ENCODE data around the gene STAB1.
"Not testable (repeated sequence)": the region's sequence is repeated elsewhere in the genome, so short reads cannot be mapped to it uniquely, and the experiment has no call there.

STAB1 gene

GRCh38 chr3:52524752-52525679 is 29.9 kb downstream of the STAB1 start:
- no peak for DNase-seq

DNA sequence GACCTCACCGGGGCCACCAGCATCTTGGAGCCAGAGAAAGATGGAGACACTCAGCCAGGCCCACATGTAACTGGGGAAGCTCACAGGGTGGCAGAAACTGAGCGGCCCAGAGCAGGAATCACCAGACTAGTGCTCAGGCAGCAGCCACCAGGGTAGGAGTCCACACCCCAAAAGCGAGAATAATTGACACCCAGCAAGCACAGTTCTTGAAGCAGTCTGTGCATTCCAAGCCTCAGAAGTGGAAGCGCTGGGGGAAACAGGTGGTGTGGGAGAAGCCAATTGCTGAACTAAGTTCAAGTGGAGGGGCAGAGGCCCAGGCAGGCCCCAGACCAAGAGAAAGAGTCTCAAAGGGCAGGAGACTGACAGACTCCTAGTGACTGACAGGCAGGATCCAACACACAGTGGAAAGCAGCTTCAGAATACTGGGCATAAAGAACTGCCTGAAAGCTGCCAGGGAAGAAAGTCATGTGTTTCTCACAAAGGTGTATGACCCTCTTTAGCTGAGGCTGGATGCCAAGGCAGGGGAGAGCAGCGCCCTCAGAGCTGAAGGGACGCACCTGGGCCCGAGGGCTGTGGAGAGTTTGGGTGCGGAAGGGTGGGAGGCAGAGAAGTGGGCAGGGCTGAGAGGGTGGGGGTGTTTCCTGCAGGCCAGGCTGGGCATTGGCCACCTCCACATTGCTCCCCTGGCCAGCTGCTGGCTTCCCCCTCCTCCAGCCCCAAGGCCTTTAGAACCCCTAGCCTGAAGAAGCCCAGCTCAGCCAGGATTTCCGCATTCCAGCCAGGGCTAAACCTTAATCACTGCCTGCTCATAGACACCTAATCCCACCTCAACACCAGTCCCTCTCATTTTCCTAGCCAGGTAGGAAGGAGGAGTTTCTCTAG is 30.8 kb downstream of the STAB1 start:
- no peak for DNase-seq

- DNase-seq: not testable (repeated sequence)
Measured at GRCh38 chr3:52526671-52527038, 31.5 kb downstream of the STAB1 start.

DNA sequence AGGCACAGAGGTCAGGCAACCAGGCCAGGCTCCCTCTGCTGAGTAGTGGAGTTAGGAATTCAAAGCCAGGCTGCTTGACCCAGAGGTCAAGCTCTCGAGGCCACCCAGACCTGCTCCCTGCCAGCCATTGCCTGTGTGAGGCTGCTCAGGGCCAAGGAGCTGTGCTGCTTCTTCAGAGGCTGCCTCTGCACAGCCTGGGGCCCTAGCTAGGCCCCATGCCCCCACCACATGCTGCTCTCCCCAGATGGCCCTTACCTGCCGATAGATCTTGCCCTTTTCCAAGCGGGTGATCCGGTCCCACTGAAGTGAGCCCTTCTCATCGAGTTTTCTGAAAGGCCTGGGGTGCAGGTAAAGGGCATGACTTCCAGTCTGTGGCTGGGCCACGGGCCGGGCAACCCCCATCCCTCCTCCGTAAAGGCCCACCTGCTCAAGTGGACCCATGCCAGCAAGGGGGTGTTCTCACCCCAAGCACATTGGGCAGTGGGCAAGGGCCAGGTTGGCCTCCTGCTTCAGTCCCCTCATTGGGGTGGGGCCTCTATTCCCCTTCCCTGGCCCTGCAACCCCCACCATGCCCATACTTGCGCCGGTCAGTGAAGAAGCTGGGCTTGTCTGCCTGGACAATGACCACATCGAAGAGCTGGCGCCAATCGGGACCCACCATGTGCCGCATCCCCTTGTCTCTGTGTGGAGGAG is 32.0 kb downstream of the STAB1 start:
- peak; percentile 68 for DNase-seq

GRCh38 chr3:52527732-52528585 is 32.8 kb downstream of the STAB1 start:
- DNase-seq: no peak

GRCh38 chr3:52528586-52529375 is 33.6 kb downstream of the STAB1 start:
- DNase-seq: no peak

DNA sequence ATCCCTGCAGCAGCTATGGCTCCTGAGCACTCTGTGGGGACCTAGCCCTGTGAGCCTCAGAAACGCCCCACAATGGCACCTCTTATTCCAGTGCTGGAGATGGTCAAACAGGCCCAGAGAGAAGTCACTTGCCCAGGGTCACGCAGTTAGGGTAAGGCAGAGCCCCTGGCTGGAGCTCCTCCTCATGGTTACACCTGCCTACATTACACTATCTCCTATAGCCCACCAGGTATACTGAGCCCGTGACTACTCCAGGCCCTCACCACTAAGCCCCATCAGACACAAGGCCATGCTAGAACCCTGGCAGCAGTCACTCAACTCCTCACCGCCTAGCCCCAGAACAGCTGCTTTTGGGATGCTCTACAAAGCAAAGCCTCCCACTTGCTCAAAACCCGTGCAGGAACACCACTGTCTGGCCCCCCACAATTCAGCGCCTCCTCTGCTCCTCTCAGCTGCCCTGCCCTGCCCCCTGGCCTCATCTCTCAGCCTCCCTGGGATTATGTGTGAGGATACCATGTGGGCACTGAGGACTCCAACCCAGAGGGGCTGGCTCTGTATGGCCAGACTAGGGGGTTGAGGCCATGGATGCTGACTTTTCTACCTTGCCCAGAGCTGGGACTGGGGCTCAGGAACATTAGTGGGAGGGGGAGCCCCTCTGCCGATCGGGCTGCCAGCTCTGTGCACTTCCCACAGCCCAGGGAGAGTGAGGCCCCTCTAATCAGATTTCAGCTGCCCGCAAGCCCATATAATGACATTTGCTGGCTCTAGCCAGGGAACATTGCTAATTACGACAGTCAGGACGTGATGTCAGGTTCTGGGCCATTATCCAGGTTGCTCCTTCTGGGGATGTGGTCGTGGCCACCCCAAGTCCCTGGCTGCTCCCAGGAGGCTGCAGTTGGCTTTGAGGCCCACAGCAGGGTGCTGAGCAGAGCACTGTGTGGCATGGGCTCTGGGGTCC is 34.5 kb downstream of the STAB1 start:
- DNase-seq: no peak

DNA sequence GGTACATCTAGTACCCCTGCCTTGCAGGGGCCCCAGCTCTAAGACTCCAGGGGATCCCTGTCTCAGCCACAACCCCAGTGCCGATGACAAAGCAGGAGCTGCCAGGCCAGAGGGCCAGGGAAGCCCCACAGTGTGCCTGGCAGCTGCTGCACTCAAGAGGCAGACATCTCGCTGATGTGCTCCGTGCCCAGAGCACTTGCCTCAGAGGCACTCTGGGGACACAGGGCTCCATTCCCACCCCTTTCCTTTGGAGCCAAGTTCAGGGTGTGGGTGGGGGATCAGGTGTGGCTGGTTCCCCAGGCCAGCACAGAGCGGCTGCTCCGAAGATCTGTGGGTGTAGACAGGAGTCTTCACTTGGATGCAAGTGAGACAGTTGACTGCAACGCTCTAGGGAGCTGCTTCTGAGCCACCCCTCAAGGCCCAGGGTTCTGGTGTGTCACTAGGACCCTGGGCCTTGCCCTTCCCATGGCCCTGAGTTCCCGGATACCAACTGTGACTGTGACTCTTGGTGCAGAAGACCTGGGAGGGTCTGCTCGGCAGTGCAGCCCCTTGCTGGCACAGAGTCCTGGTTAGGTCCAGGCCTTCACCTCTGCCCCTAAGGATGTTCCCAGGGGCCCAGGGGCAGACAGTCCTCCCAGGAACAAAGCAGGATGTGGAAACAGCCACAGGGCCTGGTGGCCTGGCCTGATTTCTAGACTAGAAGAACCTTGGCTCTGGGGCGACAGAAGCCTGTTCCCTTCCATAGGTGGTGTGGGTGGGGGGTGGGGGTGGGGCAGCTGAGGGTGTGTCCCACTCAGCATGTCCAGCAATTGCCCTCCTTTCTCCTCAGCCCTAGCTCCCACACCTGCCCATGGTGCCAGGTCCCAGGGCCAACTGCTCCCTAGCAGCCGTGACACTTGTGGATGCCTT is 36.0 kb downstream of the STAB1 start:
- DNase-seq: no peak

- DNase-seq: no peak
Measured at GRCh38 chr3:52531860-52532516, 36.9 kb downstream of the STAB1 start.

DNA sequence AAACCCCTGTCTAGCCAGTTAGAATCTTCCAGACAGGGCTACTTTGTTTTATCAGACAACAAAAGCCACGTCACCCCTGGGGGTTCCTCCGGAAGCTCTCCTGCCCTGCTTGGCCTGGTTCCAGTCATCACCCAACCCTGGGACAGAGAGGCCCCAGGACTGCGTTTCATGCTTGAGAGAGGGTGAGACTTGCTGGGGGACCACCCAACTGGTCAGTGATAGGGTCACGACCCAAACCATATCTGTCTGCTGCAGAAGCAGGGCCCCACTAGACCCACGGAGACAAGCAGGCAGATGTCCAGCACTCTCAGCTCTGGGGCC is 37.3 kb downstream of the STAB1 start:
- peak; percentile 30 for DNase-seq

DNA sequence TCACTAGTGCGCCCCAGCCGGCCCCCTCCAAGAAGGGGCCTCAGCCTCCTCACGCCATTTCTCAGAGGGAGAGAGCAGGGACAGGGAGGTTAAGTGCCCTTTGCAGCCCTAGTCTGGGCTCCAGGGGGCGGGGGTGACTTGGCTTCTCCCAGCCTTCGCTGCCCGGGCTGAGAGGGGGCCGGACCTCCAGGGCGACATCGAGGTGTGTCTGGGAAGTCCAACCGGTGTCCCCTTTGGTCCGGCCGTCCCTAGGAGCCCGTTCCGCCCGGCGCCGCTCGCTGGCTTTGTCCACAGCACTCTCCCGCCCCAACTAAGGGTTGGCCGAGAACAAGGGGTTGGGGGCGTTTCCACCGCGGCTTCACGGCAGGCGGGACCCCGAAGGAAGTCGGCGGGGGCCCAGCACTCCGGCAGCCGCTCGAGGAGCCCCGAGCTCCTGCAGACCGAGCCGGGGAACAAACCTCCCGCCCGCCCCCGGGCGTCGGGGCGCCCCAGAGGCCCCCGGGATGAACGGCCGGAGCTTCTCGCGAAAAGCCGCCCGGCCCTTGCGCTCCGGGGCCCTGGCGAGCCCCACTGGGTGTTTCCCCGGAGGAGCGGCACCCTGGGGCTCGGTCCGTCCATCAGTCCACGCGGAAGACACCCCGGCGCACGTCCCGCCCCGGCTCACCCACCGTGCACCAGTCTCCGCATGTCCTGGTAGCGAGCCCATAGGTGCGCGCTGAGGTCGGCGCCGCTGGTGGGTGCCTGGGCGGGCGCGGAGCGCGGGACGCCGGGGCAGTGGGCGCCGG is 37.9 kb downstream of the STAB1 start:
- DNase-seq: no peak

GRCh38 chr3:52533623-52534280 is 38.6 kb downstream of the STAB1 start, which contains the start of gene NT5DC2:
TSS of gene NT5DC2 (minus strand) at chr3:52533857. CDS start at chr3:52533737, 120 bp downstream.
- peak; percentile 66 for DNase-seq

DNA sequence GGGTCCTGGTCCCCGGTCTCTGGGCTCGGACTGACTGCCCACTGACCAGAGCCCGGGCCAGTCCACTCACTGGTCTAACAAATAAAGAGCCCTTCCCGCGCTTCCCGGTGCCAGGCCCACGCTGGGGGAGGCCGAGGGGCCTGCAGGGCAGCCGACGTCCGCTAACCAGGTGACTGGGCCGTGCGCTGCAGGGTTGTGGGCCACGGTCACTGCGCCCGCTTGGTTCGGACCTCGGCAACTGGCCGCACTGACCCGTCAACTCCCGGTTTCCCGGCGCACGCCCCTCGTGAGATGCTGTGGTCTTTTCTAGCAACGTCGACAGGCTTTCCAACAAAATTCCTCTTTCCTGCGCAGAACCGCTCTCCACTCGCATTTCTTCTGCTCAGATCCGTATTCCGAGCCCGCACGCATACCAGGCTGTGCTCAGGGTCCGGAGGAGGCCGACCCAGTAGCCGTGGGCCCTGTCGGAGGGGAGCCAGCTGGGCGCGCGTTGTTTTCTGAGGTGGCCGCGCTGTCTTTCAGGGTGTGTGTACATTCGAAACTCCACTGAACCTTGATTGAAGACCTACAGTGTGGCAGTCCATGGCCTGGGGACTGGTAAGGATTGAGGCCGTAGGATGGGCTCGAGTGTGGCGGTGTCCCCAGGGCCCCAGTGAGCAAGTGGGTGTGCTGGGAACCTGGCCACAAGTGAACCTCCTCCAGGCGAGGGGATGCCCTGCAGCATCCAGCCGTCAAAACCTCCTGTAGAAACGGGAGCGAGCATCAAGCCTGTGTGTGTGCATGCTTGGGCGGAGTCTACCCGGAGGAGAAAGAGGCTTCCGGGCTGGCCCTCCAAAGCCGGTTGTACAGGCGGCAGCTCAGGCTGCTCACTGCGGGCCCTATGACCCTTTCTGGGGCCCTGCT is 39.4 kb downstream of the STAB1 start:
- no peak for DNase-seq

GRCh38 chr3:52535411-52536111 is 40.4 kb downstream of the STAB1 start:
- no peak for DNase-seq

DNA sequence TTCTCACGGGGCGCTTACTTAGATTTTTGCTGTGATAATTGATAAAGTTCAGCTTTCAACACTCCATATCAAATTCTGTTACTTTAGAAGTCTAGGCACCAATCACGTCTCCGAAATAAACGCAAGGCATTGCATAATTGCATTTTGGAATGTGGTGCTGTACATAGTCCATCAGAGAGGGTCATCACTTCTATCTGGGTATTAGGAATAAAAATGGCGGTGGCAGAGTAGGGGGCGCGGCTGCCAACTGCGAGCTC is 40.9 kb downstream of the STAB1 start:
- DNase-seq: no peak

Measured in HCEC 1CT (cell line).